ENCODE measurements around the gene TNFRSF25. TPM values are rescaled to one million over a fixed set of nuclear protein-coding genes. Genes with fewer than 3 reads are reported as not detected.
"Not testable (repeated sequence)": the region's sequence is repeated elsewhere in the genome, so short reads cannot be mapped to it uniquely, and the experiment has no call there.

The TNFRSF25 gene
- total RNA-seq, 1 donor from 2014 or later = 11.6 TPM

DNA sequence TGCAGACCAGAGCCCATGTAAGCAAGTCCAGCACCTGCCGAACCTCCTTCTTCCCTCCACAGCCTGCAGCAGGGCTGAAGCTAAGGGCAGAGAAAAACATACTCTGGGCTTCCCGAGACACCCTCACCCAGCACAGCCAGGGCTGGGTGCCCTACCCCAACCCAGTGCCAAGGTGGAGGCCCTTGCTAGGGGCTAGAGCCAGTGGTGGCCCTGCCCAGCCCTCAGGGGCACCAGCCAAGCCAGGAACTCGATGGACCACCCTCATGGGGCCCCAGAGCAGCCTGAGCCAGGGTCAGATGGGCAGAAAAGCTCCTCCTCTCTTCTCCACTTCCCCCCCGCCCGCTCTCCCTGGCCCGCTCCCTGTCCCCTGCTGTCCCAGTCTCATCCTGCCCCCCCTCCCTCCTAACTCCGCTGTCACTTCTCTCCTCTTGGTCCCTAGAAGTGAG, 15.9 kb downstream of the TNFRSF25 start:
- DNase-seq = no peak

- DNase-seq = no peak
Observed at GRCh38 chr1:6448749-6449631, 17.0 kb downstream of the TNFRSF25 start.

DNA sequence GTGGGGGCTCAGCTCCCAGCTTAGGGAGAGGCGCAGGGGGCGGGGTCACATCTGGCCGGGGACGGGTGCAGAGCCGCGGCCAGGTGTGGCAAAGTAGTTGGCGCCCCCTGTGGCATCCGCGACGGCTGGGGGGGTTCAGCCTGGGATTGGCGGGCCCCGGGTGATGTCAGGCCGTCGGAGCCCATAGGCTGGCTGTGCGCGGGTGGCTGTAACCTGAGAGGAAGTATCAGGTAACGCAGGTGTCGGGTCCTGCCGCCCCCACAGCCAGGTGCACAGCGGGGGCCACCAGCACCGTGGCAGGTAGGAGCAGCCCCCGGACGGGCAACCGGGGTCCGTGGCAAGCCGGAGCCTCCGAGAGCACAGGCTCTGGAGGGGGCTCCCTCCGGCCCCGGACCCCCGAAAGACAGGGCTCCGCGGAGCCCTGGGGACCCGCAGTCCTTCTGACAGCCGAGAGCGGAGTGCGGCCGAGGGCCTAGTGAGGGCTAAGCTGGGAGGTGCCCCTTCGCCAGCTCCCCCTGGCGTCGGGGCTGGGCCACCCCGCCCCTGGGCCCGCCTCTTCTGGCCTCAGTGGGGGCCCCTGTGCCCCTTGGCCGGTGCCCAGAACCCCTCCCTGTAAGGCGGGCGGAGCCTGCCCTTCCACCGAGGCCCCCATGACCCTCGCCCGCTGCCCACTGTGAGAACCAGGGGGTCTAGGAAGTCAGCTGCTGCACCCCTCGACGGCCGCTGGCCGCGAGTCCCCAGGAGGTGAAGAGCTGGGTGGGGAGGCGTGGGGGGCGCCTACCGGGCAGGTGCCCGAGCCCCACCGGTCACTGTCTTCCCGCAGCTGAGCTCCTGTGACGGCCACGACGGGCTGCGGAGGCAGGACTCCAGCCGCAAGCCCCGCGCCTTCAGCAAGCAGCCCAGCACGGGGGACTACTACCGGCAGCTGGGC, 17.9 kb downstream of the TNFRSF25 start:
- DNase-seq = no peak

GRCh38 chr1:6447016-6447817, 18.8 kb downstream of the TNFRSF25 start:
- DNase-seq = no peak

DNA sequence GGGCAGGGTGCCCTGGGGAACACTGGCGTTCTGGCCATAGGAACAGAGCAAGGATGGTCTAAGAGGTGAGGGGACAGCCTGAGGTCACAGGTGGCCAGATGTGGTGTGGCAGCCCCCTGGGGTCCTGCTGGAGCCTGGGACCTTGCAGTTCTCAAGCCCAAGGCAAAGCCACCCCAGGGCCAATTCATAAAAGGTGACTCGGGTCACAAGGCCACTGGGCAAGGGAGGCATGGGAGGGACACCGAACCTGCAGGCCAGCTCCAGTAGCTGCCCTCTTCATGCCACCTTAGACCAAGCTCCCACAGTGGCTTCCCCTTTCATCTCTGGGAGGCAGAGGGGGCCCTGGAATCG, 19.3 kb downstream of the TNFRSF25 start:
- DNase-seq = no peak

GRCh38 chr1:6445929-6446328, 20.0 kb downstream of the TNFRSF25 start:
- not testable (repeated sequence) for DNase-seq

DNA sequence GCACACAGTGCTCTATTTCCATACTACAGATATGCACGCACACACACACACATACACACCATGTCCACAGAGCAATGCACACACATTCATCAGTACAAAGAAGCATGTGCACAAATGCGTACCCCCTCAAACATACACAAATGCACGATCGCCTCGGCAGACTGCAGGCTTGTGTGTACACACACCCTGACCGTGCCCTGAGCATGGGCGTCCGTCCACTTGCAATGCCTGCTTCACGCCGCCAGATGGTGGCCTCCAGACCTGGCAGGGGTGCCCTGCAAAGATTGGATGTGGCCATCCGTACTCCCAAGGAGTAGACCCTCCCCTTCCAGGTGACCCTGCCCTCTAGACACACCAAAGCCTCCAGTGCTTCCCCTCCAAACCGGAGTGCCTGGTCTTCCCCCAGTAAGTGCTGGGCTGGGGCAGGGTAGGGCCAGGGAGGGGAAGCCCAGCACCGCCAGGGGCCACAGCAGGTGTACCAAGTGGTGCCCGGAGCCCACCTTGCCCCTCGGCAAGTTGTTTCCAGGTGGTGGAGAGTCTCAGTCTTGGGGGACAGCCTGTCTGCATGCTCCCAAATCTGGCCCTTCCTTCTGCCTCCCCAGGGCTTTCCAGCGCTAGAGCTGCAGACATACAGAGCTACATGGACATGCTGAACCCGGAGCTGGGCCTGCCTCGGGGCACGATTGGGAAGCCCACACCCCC, 20.8 kb downstream of the TNFRSF25 start:
- DNase-seq = no peak

DNA sequence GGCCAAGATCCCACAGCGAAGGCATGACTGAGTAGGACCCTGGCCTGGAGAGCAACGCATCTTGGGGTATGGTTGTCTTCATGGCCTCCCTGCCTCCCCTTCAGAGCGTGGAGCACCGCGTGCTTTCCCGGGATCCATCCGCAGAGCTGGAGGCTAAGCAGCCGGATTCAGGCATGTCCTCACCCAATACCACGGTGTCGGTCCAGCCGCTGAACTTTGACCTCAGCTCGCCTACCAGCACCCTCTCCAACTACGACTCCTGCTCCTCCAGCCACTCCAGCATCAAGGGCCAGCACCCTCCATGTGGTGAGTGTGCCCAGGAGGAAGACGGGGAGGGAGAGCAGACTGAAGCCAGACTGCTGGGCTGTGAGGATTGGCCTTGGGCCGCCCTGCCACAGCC, 21.6 kb downstream of the TNFRSF25 start:
- DNase-seq = no peak

GRCh38 chr1:6443339-6444115, 22.4 kb downstream of the TNFRSF25 start:
- DNase-seq = no peak

- DNase-seq = no peak
Observed at GRCh38 chr1:6441586-6441985, 24.4 kb downstream of the TNFRSF25 start.

DNA sequence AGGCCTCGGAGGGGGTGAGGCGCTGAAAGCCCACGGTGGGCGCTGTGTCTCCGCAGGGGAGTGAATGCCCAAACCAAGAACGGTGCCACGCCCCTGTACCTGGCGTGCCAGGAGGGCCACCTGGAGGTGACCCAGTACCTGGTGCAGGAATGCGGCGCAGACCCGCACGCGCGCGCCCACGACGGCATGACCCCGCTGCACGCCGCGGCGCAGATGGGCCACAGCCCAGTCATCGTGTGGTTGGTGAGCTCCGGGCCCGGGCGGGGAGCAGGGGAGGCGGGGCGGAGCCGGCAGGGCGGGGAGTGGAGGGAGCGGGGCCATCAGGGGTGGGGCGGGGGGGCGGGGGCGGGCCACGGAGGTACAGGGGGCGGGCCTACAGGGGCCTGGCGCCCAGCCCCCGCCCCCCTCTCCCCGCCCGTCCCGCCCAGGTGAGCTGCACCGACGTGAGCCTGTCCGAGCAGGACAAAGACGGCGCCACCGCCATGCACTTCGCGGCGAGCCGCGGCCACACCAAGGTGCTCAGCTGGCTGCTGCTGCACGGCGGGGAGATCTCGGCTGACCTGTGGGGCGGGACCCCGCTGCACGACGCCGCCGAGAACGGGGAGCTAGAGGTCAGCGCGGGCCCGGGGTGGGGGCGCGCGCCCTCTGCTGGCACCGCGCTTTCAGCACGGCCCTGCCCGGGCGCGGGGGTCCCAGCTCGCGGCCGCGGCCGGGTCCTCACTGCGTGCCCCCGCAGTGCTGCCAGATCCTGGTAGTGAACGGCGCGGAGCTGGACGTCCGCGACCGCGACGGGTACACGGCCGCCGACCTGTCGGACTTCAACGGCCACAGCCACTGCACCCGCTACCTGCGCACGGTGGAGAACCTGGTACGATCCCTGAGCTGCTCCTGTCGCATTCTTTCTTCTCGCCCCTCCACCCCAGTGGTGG, 25.5 kb downstream of the TNFRSF25 start:
- no peak for DNase-seq

- no peak for DNase-seq
Observed at GRCh38 chr1:6438047-6438525, 27.9 kb downstream of the TNFRSF25 start.

DNA sequence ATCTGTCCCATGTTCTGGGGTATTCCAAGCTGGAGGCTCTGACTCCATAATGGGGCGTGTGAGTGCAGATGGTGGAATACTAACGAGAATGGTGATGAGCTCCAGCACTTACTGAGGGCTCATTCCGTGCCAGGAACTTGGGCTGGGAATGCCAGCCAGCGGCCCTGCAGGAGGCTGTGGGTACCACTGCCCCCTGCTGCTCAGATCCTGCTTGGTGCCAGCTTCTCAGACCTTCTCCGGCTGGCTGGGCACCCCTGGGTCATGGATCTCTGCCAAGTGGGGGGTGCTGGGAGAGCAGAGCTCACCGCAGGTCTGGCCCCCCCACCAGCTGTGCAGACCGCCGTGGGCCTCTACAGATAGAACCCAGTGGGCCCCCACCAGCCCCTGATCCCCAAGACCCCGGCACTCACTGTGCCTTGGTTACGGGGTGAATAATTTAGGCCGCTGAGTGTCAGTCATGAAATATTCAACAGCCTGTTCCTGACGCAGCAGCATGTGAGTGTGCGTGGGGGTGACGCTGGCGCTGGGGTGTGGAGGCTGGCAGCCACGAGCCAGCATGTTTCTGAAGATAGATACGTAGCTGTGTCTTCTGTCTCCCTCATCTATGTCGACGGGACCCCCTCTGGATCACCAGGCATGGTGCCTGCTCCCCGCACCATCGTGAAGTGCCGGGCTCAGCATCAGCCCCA, 28.8 kb downstream of the TNFRSF25 start:
- not testable (repeated sequence) for DNase-seq

- not testable (repeated sequence) for DNase-seq
Observed at GRCh38 chr1:6436277-6436676, 29.7 kb downstream of the TNFRSF25 start.

GRCh38 chr1:6435547-6435946, 30.4 kb downstream of the TNFRSF25 start:
- no peak for DNase-seq

DNA sequence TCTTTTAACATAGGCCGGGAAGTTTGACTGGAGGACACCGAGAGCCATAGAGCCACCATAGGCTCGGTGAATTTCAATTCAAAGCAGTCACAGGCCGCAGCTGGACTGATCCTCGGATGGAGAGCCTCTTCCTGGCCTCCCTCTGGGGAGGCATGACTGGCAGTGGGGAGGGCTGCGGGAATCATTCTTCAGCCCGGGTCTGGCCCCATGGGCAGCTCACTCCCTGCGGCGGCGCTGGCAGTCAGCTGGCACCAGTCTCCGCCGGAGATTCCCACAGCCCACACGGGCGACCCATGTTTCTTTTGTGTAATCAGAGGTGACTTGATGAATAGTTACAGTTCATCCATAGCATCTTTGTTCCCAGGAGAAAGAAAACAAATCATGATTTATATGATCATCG, 30.8 kb downstream of the TNFRSF25 start:
- no peak for DNase-seq

DNA sequence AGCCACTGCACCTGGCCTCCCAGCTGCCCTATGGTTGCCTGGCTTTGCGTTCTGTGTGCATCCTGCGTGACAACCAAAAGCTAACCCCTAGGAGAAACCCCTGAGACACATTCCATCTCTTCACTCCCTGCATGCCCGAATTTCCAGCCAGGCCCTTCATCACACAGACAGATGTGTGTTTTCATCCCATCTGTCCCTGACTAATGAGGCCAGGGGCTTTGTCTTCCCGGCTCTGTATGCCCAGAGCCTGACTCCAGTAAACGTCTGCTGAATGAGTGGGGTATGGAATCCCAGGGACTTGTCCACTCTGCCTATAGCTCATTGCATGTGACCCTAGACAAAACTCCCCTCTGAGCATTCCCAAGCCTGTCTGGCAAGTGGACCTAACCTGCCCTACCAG, 31.8 kb downstream of the TNFRSF25 start:
- no peak for DNase-seq

DNA sequence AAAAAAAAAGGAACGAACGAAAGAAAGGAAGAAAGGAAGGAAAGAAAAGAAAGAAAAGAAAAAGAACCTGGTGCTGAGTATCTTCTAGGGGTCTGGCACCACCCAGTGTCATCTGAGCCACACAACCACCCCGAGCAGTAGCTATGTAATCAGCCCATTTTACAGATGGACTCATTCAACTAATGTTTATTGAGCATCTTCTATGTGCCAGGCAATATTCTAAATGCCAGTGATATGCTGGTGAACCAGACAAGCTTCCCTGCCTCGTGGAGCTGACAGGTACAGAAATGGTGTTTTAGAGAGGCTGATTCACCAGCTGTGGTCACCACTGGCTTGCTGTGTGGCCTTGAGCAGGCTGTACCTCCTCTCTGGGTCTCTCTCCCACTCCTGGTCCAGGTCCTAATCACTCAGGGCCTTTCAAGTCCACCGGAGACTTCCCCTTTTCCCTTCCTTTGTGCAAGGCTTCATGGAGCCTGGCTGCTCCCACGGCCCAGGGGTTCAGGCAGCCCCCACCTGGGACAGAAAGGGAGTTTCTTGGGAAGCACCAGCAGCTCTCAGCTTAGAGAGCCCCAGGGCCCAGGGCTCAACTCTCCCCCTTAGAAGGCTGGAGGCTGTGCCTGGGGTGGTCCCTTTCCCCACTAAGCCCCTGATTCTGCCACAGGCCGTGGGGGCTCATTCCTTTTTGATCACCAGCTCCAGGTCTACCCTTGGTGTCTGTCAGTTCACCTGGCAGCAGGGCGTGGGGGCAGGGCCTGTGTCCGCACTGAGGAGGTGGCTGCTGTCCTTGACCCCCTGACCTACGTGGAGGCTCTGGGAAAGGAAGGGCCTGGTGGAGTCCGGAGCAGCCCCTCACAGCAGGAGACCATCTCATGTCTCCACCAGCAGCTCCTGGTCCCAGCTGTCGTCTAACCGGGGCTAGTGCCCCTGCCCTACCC, 34.1 kb downstream of the TNFRSF25 start:
- not testable (repeated sequence) for DNase-seq

Data from skin of body (tissue), 2 donors.